Head of caudate nucleus (tissue), 42 donors: ENCODE results near the gene TDRD6.

Experiments used
- DNase-seq, 42 donors: peaks; one replicate each; pipeline versions ENCODE4 v3.0.0 to v3.0.0-alpha.2; 2020 to 2021; ENCODE audit warnings: mixed read lengths in 7 of 42
- intact Hi-C: fragments of 100-400 bp; cut with DNase I; formaldehyde crosslinking; loops from one replicate; pipeline ENCODE4 v1.15.0; 2022

TDRD6 gene

DNA sequence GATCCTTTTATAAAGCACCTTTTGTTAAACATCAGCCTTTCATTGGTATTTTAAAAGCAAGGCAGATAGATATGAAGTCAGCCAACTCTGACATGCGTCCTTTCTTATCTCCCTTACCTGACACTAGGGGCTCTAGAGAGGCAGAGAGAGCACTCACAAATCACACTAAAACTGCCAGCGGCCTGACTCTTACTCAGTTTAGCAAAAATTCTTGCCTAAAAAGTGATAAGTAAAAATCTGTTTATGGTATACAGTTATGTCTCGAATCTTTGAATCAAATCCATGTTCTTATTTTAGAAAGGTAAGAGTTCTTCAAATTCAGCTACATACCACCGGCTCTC lies 10.4 kb upstream of the TDRD6 start:
- DNase-seq, result no peak
- intact Hi-C loops, result no loop called here

GRCh38 chr6:46684771-46685170 lies 2.9 kb upstream of the TDRD6 start:
- intact Hi-C loops, result no loop called here
- no peak for DNase-seq

DNA sequence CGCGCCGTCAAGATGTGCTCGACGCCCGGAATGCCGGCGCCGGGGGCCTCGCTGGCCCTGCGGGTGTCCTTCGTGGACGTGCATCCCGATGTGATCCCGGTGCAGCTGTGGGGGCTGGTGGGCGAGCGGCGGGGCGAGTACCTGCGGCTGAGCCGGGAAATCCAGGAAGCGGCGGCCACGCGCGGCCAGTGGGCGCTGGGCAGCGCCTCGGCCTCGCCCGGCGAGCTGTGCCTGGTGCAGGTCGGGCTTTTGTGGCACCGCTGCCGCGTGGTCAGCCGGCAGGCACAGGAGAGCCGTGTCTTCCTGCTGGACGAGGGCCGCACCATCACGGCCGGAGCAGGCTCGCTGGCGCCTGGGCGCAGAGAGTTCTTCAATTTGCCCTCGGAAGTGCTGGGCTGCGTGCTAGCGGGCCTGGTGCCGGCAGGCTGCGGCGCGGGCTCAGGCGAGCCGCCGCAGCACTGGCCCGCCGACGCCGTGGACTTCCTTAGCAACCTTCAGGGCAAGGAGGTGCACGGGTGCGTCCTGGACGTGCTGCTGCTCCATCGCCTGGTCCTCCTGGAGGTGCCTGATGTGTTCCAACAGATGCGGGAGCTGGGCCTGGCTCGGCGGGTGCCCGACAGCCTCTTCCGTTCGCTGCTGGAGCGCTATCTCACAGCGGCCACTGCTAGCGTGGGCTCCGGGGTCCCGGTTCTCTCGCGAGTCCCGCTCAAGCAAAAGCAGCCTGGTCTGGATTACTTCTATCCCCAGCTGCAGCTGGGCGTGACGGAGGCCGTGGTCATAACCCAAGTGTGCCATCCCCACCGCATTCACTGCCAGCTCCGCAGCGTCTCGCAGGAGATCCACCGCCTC lies 656 bp downstream of the TDRD6 start:
- no peak for DNase-seq
- intact Hi-C loops, result no loop called here

DNA sequence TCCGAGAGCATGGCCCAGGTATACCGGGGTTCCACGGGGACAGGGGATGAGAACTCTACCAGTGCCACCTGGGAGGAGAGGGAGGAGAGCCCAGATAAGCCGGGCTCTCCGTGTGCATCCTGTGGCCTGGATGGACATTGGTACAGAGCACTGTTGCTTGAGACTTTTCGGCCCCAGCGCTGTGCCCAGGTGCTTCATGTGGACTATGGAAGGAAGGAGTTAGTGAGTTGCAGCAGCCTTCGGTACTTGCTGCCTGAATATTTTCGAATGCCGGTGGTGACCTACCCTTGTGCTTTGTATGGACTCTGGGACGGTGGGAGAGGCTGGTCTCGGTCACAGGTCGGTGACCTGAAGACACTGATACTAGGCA lies 1.3 kb downstream of the TDRD6 start:
- intact Hi-C loops, result no loop called here
- no peak for DNase-seq

GRCh38 chr6:46689657-46690056 lies 2.0 kb downstream of the TDRD6 start:
- DNase-seq, result no peak

GRCh38 chr6:46690141-46690755 lies 2.6 kb downstream of the TDRD6 start:
- intact Hi-C loops, result no loop called here
- DNase-seq, result no peak

More at GRCh38 chr6:46689657-46690056, 2.0 kb downstream of the TDRD6 start:
- intact Hi-C loops, result no loop called here

GRCh38 chr6:46690911-46691451 lies 3.3 kb downstream of the TDRD6 start:
- no peak for DNase-seq
- intact Hi-C loops, result no loop called here

DNA sequence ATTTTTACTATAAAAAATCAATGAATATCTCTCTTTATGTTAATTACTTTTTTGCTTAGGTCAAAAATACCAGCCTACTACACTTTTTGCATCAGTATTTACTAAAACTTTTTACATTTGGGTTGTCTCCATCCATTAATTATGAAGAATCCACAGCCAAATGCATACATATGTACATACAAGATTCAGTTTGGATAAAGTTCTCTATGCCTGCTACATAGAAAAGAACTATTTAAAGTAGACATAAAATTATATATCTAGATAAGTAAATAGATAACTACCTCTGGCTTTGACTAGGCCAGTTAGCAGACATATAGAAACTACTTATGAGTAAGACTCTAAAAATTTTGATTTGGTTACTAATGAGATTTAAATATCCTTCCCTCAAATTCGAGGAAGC lies 12.3 kb downstream of the TDRD6 start:
- no peak for DNase-seq
- intact Hi-C loops, result no loop called here

DNA sequence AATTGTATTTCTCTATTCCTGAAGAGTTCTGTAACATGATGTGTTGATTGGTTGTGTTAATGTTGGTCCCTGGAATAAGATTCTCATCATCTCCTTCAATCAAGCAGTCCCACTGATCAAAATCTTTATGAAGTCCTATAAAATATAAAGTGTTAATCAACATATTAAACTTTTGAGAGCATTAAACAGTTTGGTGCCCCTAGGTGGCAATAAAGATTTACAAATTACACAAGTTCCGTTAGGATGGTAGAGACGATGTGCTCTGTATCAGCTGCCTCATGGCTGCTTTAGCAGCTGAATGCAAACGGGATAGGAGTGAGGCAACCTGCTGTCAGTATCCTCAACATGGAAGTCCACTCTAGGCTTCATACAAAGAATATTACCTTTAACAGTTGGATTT lies 16.9 kb downstream of the TDRD6 start:
- peak in 19 of 42 donors; percentile 7 to 66 (median 26) for DNase-seq
- intact Hi-C loops, result no loop called here

- intact Hi-C loops, result no loop called here
Measured at GRCh38 chr6:46706464-46706863, 18.8 kb downstream of the TDRD6 start.

GRCh38 chr6:46711491-46711890 lies 23.8 kb downstream of the TDRD6 start:
- intact Hi-C loops, result no loop called here
- no peak for DNase-seq

More at GRCh38 chr6:46706464-46706863, 18.8 kb downstream of the TDRD6 start:
- DNase-seq, result no peak

GRCh38 chr6:46715141-46715540 lies 27.5 kb downstream of the TDRD6 start:
- intact Hi-C loops, result no loop called here
- no peak for DNase-seq

DNA sequence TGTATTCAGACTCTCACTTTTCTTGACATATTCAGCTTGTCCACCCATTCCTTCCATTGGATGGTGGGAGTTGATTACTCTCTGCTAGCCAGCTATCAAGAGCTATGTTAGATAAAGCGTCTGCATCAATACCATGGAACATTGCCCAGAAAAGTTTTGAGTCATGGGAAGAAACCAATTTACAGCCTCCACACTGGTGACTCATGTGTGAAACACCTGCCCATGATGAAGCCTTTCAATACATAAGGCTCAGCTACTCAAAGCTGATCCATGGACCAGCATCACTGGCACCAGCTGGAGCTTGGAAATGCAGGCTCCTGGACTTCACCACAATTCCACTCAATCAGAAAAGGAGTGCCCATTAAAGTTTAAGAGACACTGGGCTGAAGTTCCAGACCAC lies 31.4 kb downstream of the TDRD6 start:
- DNase-seq, result peak in 13 of 42 donors; percentile 10 to 66 (median 29)
- intact Hi-C loops, result no loop called here

- intact Hi-C loops, result no loop called here
- DNase-seq, result no peak
Measured at GRCh38 chr6:46720401-46720800, 32.7 kb downstream of the TDRD6 start.

DNA sequence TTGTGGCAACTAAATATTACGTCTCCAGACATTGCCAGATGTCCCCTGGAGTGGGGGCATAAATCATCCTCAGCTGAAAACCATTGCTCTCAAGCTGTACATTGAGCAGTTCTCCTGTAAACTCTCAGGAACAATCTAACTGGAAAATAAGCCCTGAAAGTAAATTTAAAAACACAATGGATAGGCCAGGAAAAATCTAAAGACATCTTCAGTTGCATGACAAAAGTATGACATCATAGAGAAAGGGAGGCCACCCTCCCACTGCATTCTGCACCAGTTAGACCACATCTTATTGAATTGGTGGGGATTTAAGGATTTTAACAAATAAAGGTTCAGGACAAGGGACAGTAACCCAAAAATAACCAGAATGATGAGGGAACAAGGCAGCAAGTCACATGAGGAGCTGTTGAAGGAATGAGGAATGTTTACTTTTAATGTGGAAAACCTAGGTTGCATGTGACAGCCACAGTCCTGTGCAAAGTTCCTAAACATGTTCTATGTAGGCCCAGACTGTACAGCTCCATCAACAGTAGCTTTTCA lies 42.2 kb downstream of the TDRD6 start:
- no peak for DNase-seq
- intact Hi-C loops, result no loop called here

GRCh38 chr6:46730921-46731461 lies 43.3 kb downstream of the TDRD6 start:
- intact Hi-C loops, result no loop called here
- no peak for DNase-seq

DNA sequence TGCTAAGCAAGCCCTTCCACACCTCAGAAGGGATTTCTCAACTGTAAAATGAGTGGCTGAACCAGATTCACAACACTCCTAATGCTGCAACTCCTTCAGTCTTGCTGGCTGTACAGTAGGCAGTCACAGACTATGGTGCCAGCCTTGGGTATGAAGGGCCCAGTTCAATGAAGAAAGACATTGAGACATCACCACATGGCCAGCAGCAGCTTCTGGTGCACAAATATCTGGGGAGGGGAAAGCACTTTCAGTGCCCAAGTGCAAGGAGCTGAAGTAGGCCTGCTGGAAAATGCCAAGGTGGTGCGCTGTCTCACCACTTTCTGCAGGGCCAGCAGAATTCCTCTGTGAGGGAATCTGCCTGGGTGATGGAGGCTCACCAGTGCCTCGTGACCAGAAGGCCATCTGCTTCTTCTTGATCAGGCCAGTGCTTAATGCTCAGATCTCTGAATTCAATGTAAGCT lies 45.7 kb downstream of the TDRD6 start:
- intact Hi-C loops, result no loop called here
- peak in 5 of 42 donors; percentile 5 to 39 (median 17) for DNase-seq

GRCh38 chr6:46734867-46735719 lies 47.4 kb downstream of the TDRD6 start, which contains the start of gene PLA2G7:
Gene PLA2G7 (minus strand): TSS chr6:46735375. CDS start chr6:46722891, 12,484 bp downstream.
- DNase-seq, result peak in 41 of 42 donors; percentile 11 to 74 (median 44)
- intact Hi-C loops, result no loop called here

- intact Hi-C loops, result no loop called here
Measured at GRCh38 chr6:46735720-46736031, 48.0 kb downstream of the TDRD6 start.

More at GRCh38 chr6:46735720-46736031, 48.0 kb downstream of the TDRD6 start:
- peak in 6 of 42 donors; percentile 12 to 49 (median 29) for DNase-seq
